Measurements from ENCODE around the gene RNF213. TPM values are rescaled to one million over a fixed set of nuclear protein-coding genes. Genes with fewer than 3 reads are reported as not detected.
"Not testable (repeated sequence)": the region's sequence is repeated elsewhere in the genome, so short reads cannot be mapped to it uniquely, and the experiment has no call there.

The RNF213 gene
- total RNA-seq, 2 experiments from 2014 or later: 488 TPM

DNA sequence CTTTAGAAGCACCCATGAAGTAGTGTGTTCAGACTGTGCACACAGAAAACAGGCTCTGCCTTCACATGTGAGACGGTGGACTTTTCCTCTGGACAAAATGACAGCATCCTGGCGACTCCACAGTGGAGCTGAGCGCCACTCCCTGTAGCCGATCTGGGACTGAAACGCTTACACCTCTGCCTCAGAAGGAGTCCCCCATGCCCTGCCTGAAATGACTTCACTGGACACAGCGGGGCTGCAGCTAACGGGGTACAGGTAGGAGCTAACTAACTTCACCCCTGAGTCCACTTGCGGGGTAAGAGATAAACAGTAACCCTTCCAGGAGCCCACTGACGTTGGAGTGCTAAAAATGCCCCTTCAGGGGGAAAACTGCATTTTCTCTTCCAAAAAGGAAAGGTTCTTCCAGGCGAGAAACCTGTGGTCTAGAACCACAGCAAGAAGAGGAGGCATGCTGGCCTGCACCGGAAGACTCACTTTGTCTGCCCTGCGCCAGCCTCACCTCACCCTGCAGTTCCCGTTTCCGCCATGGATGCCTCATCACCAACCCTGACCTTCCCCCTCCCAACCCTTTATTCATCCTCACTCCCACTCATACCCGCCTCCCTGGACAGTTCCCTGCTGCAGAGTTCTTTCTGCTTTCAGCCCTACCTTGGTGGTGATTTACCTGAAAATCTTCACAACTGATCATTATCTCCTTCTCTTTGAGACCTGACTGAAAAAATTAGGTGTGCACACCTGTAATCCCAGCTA lies 134.9 kb downstream of the RNF213 start:
- Mint-ChIP-seq H3K36me3 (peaks cover 18% of the 10 kb centered on the region), H3K4me3 (no peak overlapping the region), H3K9me3 (no peaks in the 10 kb centered on the region), H3K4me1 (peaks cover 3% of the 10 kb centered on the region), H3K27ac (no peak overlapping the region), H3K27me3 (no peaks in the 10 kb centered on the region)
- ATAC-seq (ENCODE audit: low read depth) (no peak), DNase-seq (no peak)
- POLR2A ChIA-PET: interaction anchor here (1.9 kb wide), 1 partner anchor 10 kb away, joined by 4 read pairs; no protein-coding TSS in a partner anchor

GRCh38 chr17:80396157-80397033 lies 135.7 kb downstream of the RNF213 start:
- Mint-ChIP-seq H3K36me3 (peaks cover 14% of the 10 kb centered on the region), H3K27ac (peak overlapping the region; percentile 31), H3K9me3 (no peaks in the 10 kb centered on the region), H3K4me3 (no peak overlapping the region), H3K27me3 (no peaks in the 10 kb centered on the region), H3K4me1 (peaks cover 3% of the 10 kb centered on the region)
- no peak for ATAC-seq (ENCODE audit: low read depth)
- DNase-seq: no peak
- POLR2A ChIA-PET: interaction anchor here (1.9 kb wide), 1 partner anchor 11 kb away, joined by 4 read pairs; no protein-coding TSS in a partner anchor

GRCh38 chr17:80397034-80397387 lies 136.4 kb downstream of the RNF213 start:
- ATAC-seq (ENCODE audit: low read depth) (peak; percentile 16), DNase-seq (no peak)
- no peak overlapping the region for H3K4me3 Mint-ChIP-seq
- peaks cover 2% of the 10 kb centered on the region for H3K4me1 Mint-ChIP-seq
- POLR2A ChIA-PET: interaction anchor here (1.9 kb wide), 1 partner anchor 12 kb away, joined by 4 read pairs; no protein-coding TSS in a partner anchor
- H3K27me3 Mint-ChIP-seq: no peaks in the 10 kb centered on the region
- peak overlapping the region; percentile 31 for H3K27ac Mint-ChIP-seq
- H3K36me3 Mint-ChIP-seq: peaks cover 10% of the 10 kb centered on the region
- H3K9me3 Mint-ChIP-seq: no peaks in the 10 kb centered on the region

- Mint-ChIP-seq H3K27me3 (no peaks in the 10 kb centered on the region), H3K27ac (no peak overlapping the region), H3K4me1 (no peaks in the 10 kb centered on the region), H3K4me3 (no peak overlapping the region), H3K36me3 (peaks cover 8% of the 10 kb centered on the region), H3K9me3 (no peaks in the 10 kb centered on the region)
- DNase-seq (no peak), ATAC-seq (ENCODE audit: low read depth) (no peak)
- POLR2A ChIA-PET: interaction anchor here (1.9 kb wide), 1 partner anchor 12 kb away, joined by 4 read pairs; no protein-coding TSS in a partner anchor
These were observed 137.0 kb downstream of the RNF213 start for GRCh38 chr17:80397686-80398085.

GRCh38 chr17:80401086-80401485 lies 140.4 kb downstream of the RNF213 start:
- H3K4me3 Mint-ChIP-seq; H3K9me3 Mint-ChIP-seq; H3K27me3 Mint-ChIP-seq; H3K27ac Mint-ChIP-seq; DNase-seq; ATAC-seq (ENCODE audit: low read depth); POLR2A ChIA-PET; H3K36me3 Mint-ChIP-seq; H3K4me1 Mint-ChIP-seq: not testable (repeated sequence)

DNA sequence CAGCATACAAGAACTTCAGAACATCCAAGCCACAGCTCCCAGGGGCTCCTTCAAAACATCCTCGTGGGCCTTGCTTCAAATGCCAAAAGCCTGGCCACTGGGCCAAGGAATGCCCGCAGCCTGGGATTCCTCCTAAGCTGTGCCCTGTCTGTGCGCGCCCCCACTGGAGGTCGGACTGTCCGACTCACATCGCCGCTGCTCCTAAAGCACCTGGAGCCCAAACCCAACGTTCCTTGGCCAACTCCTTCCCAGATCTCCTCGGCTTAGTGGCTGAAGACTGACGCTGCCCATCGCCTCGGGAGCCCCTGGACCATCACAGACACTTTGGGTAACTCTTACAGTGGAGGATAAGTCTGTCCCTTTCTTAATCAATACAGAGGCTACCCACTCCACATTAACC lies 141.4 kb downstream of the RNF213 start:
- DNase-seq; H3K36me3 Mint-ChIP-seq; H3K4me1 Mint-ChIP-seq; ATAC-seq (ENCODE audit: low read depth); H3K27me3 Mint-ChIP-seq; H3K9me3 Mint-ChIP-seq; H3K27ac Mint-ChIP-seq; POLR2A ChIA-PET; H3K4me3 Mint-ChIP-seq: not testable (repeated sequence)

DNA sequence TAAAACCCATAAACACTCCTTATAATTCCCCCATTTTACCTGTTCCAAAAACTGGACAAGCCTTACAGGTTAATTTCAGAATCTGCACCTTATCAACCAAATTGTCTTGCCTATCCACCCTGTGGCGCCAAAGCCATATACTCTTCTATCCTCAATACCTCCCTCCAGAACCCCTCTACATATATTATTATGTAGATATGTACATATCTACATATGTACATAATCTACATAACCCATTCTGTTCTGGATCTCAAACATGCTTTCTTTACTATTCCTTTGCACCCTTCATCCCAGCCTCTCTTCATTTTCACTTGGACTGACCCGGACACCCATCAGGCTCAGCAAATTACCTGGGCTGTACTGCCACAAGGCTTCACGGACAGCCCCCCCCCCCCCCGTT lies 142.3 kb downstream of the RNF213 start:
- POLR2A ChIA-PET: no interaction called here
- no peak for DNase-seq
- Mint-ChIP-seq H3K36me3 (no peaks in the 10 kb centered on the region), H3K27me3 (no peaks in the 10 kb centered on the region), H3K4me3 (no peak overlapping the region), H3K27ac (no peak overlapping the region), H3K4me1 (no peaks in the 10 kb centered on the region), H3K9me3 (no peaks in the 10 kb centered on the region)
- ATAC-seq (ENCODE audit: low read depth): no peak

DNA sequence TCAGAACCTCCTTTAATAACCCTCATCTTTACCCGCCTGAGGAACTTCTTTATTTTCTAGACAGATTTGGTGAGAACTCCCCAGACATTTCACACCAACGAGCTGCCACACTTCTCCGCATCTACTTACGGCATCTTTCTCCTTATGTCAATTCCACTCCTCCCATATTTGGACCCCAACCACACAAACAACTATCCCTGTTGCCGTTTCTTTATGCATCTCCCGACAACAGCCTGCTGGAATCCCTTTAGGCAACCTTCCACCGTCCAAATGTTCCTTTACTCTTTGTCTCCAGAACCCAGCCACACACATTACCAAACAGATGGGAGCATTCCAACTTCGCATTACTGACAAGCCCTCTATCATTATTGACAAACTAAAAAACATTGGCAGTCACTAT lies 145.5 kb downstream of the RNF213 start:
- H3K27me3 Mint-ChIP-seq: peaks cover 4% of the 10 kb centered on the region
- no peaks in the 10 kb centered on the region for H3K4me1 Mint-ChIP-seq
- ATAC-seq (ENCODE audit: low read depth) (no peak), DNase-seq (no peak)
- no peak overlapping the region for H3K27ac Mint-ChIP-seq
- no peaks in the 10 kb centered on the region for H3K9me3 Mint-ChIP-seq
- no peak overlapping the region for H3K4me3 Mint-ChIP-seq
- POLR2A ChIA-PET: no interaction called here
- no peaks in the 10 kb centered on the region for H3K36me3 Mint-ChIP-seq

DNA sequence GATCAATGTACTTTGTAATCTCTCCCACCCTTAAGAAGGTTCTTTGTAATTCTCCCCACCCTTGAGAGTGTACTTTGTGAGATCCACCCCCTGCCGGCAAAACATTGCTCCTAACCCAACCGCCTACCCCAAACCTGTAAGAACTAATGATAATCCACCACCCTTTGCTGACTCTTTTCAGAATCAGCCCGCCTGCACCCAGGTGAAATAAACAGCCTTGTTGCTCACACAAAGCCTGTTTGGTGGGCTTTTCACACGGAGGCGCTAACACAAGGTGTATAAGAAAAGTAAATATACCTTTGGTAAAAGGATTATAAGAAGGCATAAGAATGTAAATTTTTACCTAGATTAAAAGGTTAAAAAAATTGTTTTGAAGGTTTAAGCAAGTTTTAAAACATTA lies 147.3 kb downstream of the RNF213 start:
- ATAC-seq (ENCODE audit: low read depth): not testable (repeated sequence)

DNA sequence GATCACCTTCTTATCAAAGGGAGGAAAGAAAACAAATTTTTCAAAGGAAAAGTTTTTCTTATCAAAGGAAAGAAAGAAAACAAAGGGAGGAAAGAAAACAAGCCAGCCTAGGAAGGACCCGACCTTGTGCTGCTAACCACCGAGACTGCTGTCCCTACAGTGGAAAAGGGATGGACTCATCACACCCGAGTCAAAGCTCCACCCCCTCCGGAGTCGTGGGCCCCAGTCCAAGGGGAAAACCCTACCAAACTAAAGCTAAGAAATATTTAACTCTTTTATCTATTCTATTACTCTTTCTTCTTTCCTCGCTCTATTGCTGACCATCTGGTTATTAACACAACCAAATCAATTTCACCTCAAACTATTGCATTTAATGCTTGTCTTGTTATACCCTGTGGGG lies 148.2 kb downstream of the RNF213 start:
- Mint-ChIP-seq H3K27me3 (peaks cover 26% of the 10 kb centered on the region), H3K4me1 (no peaks in the 10 kb centered on the region), H3K27ac (no peak overlapping the region), H3K9me3 (no peaks in the 10 kb centered on the region), H3K4me3 (no peak overlapping the region), H3K36me3 (no peaks in the 10 kb centered on the region)
- no peak for ATAC-seq (ENCODE audit: low read depth)
- POLR2A ChIA-PET: no interaction called here
- DNase-seq: no peak

More for the DNA sequence above, 147.3 kb downstream of the RNF213 start:
- POLR2A ChIA-PET, H3K27ac Mint-ChIP-seq, H3K36me3 Mint-ChIP-seq, DNase-seq, H3K9me3 Mint-ChIP-seq, H3K4me1 Mint-ChIP-seq, H3K4me3 Mint-ChIP-seq: not testable (repeated sequence)
- H3K27me3 Mint-ChIP-seq: peaks cover 17% of the 10 kb centered on the region

DNA sequence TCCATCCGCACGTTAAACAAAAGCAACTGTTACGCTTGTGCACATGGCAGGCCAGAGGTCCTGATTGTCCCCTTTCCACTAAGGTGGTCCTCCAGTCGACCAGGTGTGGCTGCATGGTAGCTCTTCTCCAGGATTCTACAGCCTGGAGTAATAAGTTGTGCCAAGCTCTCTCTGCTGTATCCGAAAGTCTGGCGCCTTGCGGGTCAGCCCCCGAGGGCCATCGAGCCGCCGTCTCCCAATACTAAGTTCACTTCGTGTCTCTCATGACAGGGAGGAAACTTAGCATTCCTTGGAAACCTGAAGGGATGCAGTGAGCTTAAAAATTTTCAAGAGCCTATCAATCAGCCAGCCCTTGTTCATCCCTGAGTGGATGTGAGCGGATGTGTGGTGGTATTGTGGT lies 149.0 kb downstream of the RNF213 start:
- Mint-ChIP-seq H3K27ac (no peak overlapping the region), H3K27me3 (peaks cover 34% of the 10 kb centered on the region), H3K4me3 (no peak overlapping the region), H3K36me3 (no peaks in the 10 kb centered on the region), H3K9me3 (no peaks in the 10 kb centered on the region), H3K4me1 (peaks cover 5% of the 10 kb centered on the region)
- no peak for DNase-seq
- POLR2A ChIA-PET: no interaction called here
- no peak for ATAC-seq (ENCODE audit: low read depth)

- H3K27ac Mint-ChIP-seq; H3K4me1 Mint-ChIP-seq; H3K4me3 Mint-ChIP-seq; H3K9me3 Mint-ChIP-seq; DNase-seq; H3K36me3 Mint-ChIP-seq; POLR2A ChIA-PET; ATAC-seq (ENCODE audit: low read depth): not testable (repeated sequence)
- H3K27me3 Mint-ChIP-seq: peaks cover 34% of the 10 kb centered on the region
These were observed 149.9 kb downstream of the RNF213 start for GRCh38 chr17:80410441-80411087.

DNA sequence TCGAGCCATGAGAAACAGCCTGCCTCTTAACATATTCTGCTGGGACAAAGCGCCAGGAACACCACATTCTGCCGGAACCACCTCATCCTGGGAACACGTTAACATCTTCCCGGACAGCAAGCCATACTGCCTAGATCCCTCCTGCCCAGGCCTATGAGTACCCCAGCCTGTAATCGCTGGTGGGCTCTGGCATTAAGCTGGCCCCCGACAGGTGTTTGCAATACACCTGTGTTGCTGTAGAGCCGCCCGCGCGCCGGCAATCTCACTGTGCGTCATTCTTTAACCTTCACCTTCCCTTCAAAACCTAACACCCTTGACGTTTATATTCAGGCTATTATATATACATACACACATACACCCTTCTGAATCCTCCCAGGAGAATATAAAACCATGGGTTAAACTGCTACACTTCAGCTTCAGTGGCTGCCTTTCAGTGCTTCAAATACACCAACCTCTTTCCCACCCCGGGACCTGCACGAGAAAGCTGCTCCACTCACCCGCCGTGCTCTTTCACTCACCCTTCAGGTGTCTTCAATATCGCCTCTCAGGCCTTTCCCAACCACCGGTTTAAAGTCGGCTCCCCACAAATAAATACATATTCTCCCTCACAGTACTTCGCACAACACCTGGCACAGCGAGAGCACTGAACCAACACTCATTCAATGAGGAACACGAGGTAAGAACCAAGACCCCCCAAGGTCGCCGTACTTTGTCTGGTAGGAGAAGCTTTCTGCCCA lies 153.3 kb downstream of the RNF213 start:
- peak overlapping the region; percentile 39 for H3K27ac Mint-ChIP-seq
- POLR2A ChIA-PET: interaction anchor here (2.4 kb wide), 1 partner anchor 41 kb away, joined by 14 read pairs; no protein-coding TSS in a partner anchor
- DNase-seq (no peak), ATAC-seq (ENCODE audit: low read depth) (no peak)
- peaks cover 30% of the 10 kb centered on the region for H3K27me3 Mint-ChIP-seq
- peak overlapping the region; percentile 84 for H3K4me3 Mint-ChIP-seq
- no peaks in the 10 kb centered on the region for H3K9me3 Mint-ChIP-seq
- H3K4me1 Mint-ChIP-seq: peaks cover 14% of the 10 kb centered on the region
- peaks cover 11% of the 10 kb centered on the region for H3K36me3 Mint-ChIP-seq

Measured in activated naive CD8-positive, alpha-beta T cell treated with anti-CD3 and anti-CD28 coated beads, Interleukin-2, amount 10 ng/mL, durations not matched to agents 7 days and 5 days (primary cell).